DMS153 treated with DMSO at 0.1 percent for 48 hours (cell line): Measurements from ENCODE around the gene PRELP.

Experiments used
- DNase-seq: peaks from one replicate; lab custom pipeline; 2025; ENCODE audit not compliant: unreplicated experiment; lab: John Stamatoyannopoulos, UW

Gene PRELP

DNA sequence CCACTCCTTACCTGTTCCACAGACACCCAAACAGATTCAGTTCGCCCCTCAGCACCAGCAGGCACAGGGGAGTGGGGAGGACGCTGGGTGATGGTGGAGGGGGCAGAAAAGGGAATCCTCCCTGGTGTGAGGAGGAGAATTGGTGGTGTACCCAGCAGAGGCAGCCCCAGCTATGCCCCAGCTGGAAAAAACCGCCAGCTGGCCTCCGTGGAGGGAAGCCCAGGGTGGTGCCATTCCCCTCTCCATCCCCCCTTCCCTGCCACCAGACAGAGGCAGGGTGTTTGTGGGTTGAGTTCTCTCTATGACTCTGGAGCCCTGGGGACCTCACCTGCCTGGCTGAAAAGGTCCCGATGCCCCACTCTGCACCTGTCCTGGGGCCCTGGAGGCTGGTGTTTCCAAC, 46.2 kb downstream of the PRELP start:
- DNase-seq, result no peak

DNA sequence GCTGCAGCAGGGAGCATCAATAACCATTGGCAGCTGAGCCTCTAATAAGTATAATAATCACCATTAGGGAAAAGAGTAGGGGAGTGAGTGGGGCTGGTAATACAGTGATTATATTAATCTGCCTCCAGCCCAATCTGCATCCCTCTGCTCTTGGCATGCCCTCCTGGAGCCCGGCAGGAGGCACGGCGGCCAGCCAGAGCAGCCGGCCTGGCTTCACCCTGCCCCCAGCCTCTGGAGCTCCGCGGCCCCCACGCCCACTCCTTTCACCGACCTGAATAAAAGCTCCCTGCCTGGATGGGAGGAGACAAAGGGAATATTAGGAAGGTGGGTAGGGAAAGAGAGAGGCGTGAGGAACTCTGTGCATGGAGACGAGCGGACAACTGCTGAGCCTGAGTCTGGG, 46.6 kb downstream of the PRELP start:
- no peak for DNase-seq

DNA sequence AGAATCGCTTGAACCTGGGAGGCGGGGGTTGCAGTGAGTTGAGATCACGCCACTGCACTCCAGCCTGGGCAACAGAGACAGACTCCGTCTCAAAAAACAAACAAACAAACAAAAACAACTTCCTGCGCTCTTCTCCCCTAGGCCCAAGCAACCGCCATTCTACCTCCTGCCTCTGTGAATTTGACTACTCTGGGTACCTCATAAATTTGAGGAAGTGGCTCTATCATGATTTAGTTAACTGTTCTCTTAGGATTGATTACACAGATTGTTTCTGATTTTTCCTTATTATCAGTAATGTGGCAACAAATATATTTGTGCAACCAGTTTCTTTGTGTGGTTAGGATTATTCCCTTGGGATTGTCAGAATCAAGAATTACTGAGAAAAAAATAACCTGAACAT, 48.1 kb downstream of the PRELP start:
- no peak for DNase-seq

DNA sequence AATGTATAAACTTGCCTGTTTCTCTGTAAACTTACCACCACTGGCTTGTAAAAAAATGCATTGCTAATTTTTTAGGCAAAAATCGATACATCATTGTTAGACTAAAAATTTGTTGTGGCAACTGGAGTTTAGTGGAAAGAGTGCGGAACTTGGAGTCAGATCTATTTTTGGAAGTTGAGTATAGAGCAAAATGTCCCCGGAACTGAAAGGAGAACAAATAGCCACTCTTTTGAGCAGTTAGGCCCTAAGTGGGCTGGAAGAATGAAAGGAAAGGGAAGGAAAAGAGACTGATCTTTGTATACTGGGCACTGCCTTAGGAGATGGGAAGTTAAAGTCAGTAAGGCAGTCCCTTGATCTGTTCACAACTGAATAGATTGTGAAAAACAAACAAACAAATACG, 48.5 kb downstream of the PRELP start:
- DNase-seq, result no peak

DNA sequence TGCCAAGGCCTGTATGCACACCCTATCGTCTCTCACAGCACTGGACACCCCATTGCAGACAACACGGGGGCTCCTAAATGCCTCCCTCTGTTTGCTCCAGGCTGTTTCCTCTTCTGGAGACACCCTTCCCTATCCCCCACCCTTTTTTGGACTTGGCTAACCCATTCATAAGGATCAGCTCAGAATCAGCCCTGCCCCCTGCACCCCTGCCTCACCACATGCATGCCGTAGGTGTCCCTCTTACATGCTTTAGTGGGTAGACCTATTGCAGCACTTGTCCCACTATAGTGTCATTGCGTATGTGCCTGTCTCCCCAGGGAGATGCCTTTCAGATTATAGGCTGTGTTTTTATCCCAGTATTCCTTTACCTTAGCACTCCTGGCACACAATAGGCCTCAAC, 49.2 kb downstream of the PRELP start:
- no peak for DNase-seq

DNA sequence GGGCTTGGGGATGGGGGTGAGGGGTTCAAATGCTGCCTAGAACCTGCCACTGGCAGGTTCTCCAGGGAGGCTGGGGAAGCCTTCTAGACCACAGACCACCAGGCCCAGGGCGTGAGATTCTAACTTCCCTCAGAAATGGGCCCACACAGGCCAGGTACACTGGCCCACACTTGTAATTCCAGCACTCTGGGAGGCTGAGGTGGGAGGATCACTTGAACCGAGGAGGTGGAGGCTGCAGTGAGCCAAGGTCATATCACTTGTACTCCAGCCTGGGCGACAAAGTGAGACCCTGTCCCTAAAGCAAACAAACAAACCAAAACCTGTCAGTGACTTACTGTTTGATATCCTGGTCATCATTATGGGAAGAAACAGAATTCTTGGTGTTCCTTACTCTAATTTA, 50.1 kb downstream of the PRELP start:
- DNase-seq, result no peak

DNA sequence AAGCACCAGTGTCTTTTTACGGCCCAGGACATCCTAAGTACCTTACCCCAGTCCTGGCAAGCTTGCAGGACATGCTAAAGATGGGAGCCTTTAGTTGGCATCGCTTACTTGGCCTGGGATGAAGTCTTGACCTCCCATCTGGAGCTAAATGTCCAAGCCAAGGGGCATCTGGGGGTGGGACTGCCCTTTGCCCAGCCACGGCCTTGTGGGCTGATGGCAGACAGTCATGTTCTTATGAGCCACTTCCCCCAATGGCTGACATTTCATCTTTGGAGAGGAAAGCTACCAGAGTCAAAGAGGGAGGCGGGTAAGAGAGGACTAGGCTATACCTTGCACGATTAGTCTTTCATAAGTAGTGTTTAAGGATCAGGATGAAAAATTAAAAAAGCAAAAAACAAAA, 50.5 kb downstream of the PRELP start:
- DNase-seq, result no peak

DNA sequence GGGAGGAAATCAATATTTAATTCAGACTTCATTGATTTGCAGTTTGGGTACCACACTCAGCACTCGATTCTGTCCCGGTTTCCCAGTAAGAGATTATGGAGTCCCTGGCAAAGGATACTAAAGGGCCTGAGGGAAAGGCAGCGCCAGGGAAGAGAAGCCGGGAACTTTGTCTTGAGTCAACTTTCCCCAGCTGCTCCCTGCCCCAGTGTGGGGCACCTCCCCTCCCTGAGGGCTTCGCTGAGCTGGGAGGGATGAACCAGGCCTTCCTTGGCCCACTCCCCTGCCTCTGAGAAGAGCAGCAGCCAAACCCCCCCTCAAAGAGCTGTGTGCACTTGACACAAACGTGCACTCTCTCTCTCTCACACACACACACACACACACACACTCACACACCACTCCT, 51.0 kb downstream of the PRELP start:
- DNase-seq, result no peak

DNA sequence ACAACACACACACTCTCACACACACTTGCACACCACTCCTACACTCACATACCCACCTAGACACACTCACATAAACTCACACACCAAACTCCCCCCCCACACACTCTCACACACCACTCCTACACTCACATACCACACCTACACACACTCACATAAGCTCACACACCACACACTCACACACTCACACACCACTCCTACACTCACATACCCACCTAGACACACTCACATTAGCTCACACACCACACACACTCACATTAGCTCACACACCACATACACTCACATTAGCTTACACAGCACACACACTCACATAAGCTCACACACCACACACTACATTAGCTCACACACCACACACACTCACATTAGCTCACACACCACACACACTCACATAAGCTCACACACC, 51.4 kb downstream of the PRELP start:
- DNase-seq, result no peak

DNA sequence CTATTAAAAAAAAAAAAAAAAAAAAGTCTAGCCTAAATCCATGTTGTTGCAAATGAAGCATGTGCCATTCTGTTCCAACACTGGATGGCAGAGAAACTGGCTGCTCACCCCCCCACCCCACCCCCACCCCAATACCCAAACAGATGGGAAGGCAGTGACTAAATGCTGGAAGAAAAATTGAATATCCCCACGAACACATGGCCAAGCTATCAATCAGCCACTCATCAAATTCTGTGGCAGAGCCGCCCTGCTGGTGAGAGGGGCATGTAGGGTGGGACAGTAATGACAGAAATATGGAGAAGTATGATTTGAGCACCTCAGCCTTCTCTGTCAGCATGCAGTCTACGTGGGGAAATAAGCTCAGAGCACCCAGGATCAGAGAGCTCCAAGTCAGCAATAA, 52.5 kb downstream of the PRELP start:
- no peak for DNase-seq

DNA sequence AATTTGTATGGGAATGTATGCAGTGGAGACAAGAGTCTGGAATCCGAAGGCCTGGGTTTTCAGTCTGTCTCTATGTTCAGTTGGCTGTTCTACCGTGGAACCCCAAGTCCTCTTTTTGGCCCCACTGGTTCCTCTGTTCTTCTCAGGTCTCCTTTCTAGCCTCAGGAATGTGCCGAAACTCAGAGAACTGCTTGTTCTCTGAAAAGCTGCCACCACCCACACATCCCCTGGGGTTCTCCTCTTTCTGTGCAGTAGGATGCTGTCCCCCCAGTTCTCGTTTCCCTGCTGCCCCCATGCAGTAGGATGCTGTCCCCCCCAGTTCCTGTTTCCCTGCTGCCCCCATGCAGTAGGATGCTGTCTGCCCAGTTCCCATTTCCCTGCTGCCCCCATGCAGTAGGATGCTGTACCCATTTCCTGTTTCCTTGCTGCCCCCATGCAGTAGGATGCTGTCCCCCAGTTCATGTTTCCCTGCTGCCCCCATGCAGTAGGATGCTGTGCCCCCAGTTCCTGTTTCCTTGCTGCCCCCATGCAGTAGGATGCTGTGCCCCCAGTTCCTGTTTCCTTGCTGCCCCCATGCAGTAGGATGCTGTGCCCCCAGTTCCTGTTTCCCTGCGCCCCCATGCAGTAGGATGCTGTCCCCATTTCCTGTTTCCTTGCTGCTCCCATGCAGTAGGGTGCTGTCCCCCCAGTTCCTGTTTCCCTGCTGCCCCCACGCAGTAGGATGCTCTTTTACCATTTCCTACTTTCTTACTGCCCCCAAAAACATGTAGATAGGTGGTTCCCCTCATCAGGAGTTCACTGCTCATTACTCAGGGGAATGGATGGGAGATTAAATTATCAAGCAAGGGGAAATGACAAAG, 53.6 kb downstream of the PRELP start:
- no peak for DNase-seq

DNA sequence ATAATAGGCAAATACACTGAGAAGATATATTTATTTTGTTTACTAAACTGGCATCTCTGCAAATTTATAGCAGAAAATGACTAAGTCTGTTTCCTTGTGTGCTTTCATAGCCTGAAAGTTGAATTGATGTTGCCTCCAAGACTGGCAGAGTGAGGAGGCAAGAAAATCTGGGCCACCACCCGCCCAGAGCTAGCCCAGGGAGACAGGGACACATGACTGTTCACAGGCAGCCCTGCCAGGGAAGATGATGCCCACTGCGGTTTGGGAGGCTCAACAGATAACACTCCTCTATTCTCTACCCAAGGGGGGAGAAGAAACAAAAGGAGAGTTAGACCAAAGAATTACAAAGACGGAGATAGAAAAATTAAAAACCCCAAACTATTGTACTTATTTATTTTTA, 55.5 kb downstream of the PRELP start:
- DNase-seq, result no peak

DNA sequence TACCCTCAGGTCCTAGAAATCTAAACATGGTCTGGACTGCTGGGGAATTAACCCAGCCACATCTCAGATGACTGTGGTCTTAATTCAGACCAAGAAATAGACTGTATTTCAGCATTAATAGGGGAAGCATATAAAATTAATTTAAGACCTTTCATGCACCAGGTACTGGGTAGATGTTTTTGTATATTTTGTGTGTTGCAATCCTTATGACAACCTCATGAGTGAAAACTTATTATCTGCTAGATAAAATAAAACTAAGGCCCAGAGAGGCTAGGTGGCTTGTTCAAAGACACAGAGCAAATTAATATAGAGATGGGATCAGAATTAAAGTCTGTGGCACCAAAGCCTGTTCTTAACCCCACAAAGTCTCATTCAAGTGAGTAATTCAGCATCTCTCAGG, 58.4 kb downstream of the PRELP start:
- DNase-seq, result no peak

DNA sequence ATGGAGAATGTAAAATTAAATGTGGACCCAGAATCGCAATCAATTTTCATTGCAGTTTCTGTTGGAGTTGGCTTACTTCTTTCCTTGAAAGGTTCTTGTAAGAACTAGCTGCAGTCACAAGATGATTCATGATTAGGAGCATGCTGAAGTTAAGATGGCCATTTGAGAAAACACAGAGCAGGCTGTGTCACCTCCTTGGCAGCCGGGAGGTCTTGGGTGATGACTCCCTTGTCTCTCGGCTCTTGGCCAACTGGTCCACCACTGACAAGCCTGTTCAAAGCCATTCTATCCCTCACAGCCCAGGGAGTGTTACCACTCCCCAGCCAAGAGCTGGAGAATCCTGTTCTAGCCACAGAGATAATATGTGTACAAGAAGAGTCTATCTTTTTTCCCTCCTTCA, 58.9 kb downstream of the PRELP start:
- DNase-seq, result no peak

DNA sequence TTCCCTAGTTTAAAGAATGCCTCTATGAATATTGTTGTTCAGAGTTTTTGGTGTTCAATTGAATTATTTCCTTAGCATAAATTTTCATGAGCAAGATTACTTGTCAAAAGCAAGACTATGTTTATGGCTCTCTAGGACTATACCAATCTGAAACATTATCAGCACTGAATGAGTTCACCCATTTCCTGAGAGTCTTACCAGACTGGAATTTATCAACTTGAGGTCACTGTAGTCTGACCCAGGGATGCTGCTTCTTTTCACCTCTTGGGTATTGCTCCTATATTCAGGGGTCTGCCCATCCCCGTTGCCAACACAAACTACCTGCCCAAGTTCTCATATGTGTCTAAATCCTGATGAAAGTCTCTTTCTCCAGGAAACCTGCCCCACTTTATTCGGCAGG, 61.0 kb downstream of the PRELP start:
- no peak for DNase-seq

DNA sequence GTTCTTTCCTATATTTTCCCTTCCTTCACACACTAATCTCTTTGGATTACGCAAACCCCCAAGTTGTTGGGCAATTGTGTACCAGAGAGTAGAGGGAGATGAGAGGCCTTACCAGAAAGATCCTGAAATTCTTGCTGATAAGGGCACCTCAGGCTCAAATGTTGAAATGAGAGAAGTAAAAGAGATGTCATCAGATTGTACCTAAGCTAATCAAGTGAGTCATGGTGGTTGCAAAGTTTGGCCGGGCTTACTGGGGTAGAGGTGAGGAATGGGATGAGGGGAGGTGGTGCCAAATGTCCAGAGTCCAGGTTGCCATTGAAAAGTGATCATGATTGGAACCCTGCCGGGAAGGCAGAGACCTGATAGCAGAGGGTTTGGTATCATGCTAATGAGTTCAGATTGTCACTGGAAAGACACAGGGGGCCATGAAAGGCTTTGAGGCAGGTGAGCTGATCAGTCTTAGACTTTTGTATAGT, 61.4 kb downstream of the PRELP start:
- no peak for DNase-seq

DNA sequence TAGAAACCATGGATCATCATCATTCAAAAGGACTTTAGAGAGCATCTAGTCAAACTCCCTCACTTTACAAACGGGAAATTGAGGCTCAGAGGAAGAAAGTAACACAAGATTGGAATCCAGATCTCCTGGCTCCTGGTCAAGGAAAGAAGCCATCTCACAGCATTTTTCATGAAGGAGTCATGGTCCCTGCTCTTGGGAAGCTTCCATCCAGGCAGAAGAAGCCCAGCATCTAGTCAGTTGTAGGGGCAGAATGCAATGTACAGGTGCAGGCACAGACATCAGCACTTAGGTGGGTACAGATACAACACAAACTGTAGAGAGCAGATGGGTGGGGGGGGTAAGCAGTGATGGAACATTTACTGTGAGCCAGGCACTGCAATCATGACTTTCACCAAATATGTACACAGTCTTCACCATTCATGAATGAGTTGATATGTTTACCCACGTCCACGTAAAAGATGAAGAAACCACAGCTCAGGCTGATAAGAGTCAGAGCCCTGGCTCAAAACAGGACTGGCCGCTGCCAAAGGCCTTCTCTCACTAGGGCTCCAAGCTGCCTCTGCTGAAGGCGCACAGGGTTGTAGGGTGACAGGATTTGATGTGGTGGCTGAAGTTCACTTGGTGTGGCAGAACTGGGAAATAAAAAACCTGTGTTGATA, 62.3 kb downstream of the PRELP start:
- no peak for DNase-seq

DNA sequence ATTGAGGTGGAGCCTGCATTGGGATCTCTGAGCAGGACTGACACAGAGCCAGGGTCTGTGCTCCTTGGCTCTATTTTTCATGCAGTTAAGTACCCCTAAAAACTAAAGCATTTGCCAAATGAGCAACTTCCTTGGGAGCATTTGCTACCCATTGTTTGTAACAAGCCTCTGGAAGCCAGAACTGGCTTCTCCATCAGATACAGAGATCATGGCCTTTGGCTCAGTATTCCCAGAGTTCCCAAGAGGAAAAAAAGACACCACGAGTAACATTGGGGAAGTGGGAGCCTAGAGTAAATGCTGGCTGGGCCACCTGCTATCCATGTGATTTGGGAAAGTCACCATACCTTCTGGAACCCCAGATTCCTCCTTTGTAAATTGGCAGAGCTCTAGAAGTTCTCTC, 63.1 kb downstream of the PRELP start:
- DNase-seq, result no peak

DNA sequence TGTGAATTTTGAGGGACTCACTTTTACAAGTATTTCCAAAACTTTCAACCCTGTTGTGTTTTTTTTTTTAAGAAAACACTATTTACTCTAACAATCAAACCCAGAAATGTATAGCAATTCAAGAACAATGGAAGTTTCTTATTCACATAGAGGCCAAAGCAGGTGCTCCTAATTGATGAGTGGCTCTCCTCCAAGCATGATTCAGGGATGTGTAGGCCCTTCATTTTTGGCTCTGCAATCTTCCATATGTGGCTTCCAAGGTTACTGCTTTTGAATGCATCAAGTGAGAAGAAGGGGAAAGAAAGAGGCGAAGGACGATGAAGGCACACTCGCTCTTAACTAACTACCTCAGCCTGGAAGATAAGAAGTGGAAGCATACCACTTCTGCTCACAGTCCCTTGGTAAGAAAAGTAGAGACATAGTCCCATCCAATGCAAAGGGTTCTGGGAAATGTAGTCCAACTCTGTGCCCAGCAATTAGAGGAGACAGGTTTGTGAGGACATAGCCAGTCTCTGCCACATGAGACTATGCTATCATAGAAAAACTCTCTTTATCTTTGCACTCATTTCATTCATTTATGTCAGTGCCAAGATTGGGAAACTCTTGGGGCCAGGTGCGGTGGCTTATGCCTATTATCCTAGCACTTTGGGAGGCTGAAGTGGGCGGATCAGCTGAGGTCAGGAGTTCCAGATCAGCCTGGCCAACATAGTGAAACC, 64.4 kb downstream of the PRELP start:
- DNase-seq, result no peak
